ENCODE data around the gene CUX1. TPM values are rescaled to one million over a fixed set of nuclear protein-coding genes. Genes with fewer than 3 reads are reported as not detected.

CUX1 gene
- total and polyA plus RNA-seq, 2 donors (not counting 1 experiment from before 2014, with no cell fraction given): 10.8 to 86.5 TPM

GRCh38 chr7:101983147-101983811 is 165.9 kb downstream of the CUX1 start:
- TF ChIP-seq CTCF (IDR thresholded peaks at IDR 0.05) (no peak), EZH2 (IDR thresholded peaks at IDR 0.05; ENCODE audit: borderline replicate concordance, insufficient read depth, low read depth, low read length, poor library complexity, severe bottlenecking) (no peak)
- Histone ChIP-seq H3K9ac (ENCODE audit: low read length) (peak overlapping the region; percentile 6), H3K4me1 (ENCODE audit: control insufficient read depth in 2 of 2, insufficient read depth in 2 of 2, low read length in 2 of 2) (peaks cover 23 to 34% of the 10 kb centered on the region in 2 donors), H3K36me3 (replicated peaks in 1 of 2; ENCODE audit: control extremely low read depth in 1 of 2, control insufficient read depth in 1 of 2, extremely low read depth in 1 of 2, insufficient read depth in 2 of 2, low read length in 1 of 2) (no peaks in the 10 kb centered on the region), H3K4me2 (replicated peaks; ENCODE audit: low read depth, low read length, poor library complexity, severe bottlenecking) (peak overlapping the region; percentile 29), H3K27ac (ENCODE audit: low read length in 2 of 2) (no peak overlapping the region), H3K4me3 (ENCODE audit: control extremely low read depth in 1 of 5, extremely low read depth in 1 of 5, insufficient read depth in 1 of 5, low read depth in 2 of 5, low read length in 4 of 5) (no peak overlapping the region), H4K20me1 (ENCODE audit: control insufficient read depth, insufficient read depth, low read length, poor library complexity, severe bottlenecking) (peaks cover 17% of the 10 kb centered on the region), H3K27me3 (replicated peaks in 1 of 4; ENCODE audit: control extremely low read depth in 1 of 4, control insufficient read depth in 3 of 4, insufficient read depth in 4 of 4, low read length in 3 of 4) (no peaks in the 10 kb centered on the region), H3K79me2 (ENCODE audit: control insufficient read depth, insufficient read depth, low read length) (peaks cover 21% of the 10 kb centered on the region), H2AFZ (ENCODE audit: insufficient read depth, low read depth, low read length, poor library complexity, severe bottlenecking) (no peak overlapping the region), H3K9me3 (ENCODE audit: control extremely low read depth in 1 of 3, control insufficient read depth in 2 of 3, insufficient read depth in 1 of 3, low read length in 2 of 3) (peaks cover 0 to 8% (median 3%) of the 10 kb centered on the region in 3 donors)
- 78% methylated on average over 2 of the region's 4 CpGs for WGBS (ENCODE audit: insufficient coverage)
- ChIA-PET CTCF (no interaction called here), POLR2A (no interaction called here)
- peaks cover 46% of the 10 kb centered on the region for H3K4me1 Mint-ChIP-seq
- DNase-seq (no peak), ATAC-seq (ENCODE audit: low read depth) (no peak)
- H3K4me3 Mint-ChIP-seq: peak overlapping the region; percentile 13
- H3K27ac Mint-ChIP-seq: no peak overlapping the region
- H3K9me3 Mint-ChIP-seq (ENCODE audit: insufficient read depth): no peaks in the 10 kb centered on the region
- H3K27me3 Mint-ChIP-seq: no peaks in the 10 kb centered on the region
- intact Hi-C loops (cut with micrococcal nuclease): loop anchor here (10.0 kb wide), 1 partner anchor 48 kb away; no protein-coding TSS in a partner anchor

GRCh38 chr7:101984133-101984879 is 166.9 kb downstream of the CUX1 start:
- H3K9me3 ChIP-seq (ENCODE audit: control extremely low read depth in 1 of 3, control insufficient read depth in 2 of 3, insufficient read depth in 1 of 3, low read length in 2 of 3): peaks cover 0 to 8% (median 3%) of the 10 kb centered on the region in 3 donors
- DNase-seq (no peak), ATAC-seq (ENCODE audit: low read depth) (no peak)
- H3K79me2 ChIP-seq (ENCODE audit: control insufficient read depth, insufficient read depth, low read length): peaks cover 25% of the 10 kb centered on the region
- H3K4me1 ChIP-seq (ENCODE audit: control insufficient read depth in 2 of 2, insufficient read depth in 2 of 2, low read length in 2 of 2): peaks cover 27 to 44% of the 10 kb centered on the region in 2 donors
- Mint-ChIP-seq H3K27ac (no peak overlapping the region), H3K9me3 (ENCODE audit: insufficient read depth) (no peaks in the 10 kb centered on the region), H3K4me3 (no peak overlapping the region), H3K27me3 (no peaks in the 10 kb centered on the region), H3K4me1 (peaks cover 54% of the 10 kb centered on the region)
- 98% methylated on average over 13 of the region's 18 CpGs for WGBS (ENCODE audit: insufficient coverage)
- no peaks in the 10 kb centered on the region for H3K27me3 ChIP-seq (replicated peaks in 1 of 4; ENCODE audit: control extremely low read depth in 1 of 4, control insufficient read depth in 3 of 4, insufficient read depth in 4 of 4, low read length in 3 of 4)
- H4K20me1 ChIP-seq (ENCODE audit: control insufficient read depth, insufficient read depth, low read length, poor library complexity, severe bottlenecking): peaks cover 19% of the 10 kb centered on the region
- H3K4me2 ChIP-seq (replicated peaks; ENCODE audit: low read depth, low read length, poor library complexity, severe bottlenecking): no peak overlapping the region
- ChIA-PET POLR2A (interaction anchor here (0.6 kb wide), 2 partner anchors 13 to 67 kb away, joined by 3 read pairs; no protein-coding TSS in a partner anchor), CTCF (no interaction called here)
- no peak overlapping the region for H3K4me3 ChIP-seq (ENCODE audit: control extremely low read depth in 1 of 5, extremely low read depth in 1 of 5, insufficient read depth in 1 of 5, low read depth in 2 of 5, low read length in 4 of 5)
- H2AFZ ChIP-seq (ENCODE audit: insufficient read depth, low read depth, low read length, poor library complexity, severe bottlenecking): no peak overlapping the region
- no peak overlapping the region for H3K27ac ChIP-seq (ENCODE audit: low read length in 2 of 2)
- H3K9ac ChIP-seq (ENCODE audit: low read length): no peak overlapping the region
- H3K36me3 ChIP-seq (replicated peaks in 1 of 2; ENCODE audit: control extremely low read depth in 1 of 2, control insufficient read depth in 1 of 2, extremely low read depth in 1 of 2, insufficient read depth in 2 of 2, low read length in 1 of 2): no peaks in the 10 kb centered on the region
- intact Hi-C loops (cut with micrococcal nuclease): loop anchor here (10.0 kb wide), 1 partner anchor 50 kb away; no protein-coding TSS in a partner anchor
- TF ChIP-seq CTCF (IDR thresholded peaks at IDR 0.05): no peak
